Tibial artery (tissue), 4 donors: Measurements from ENCODE around the gene ASCC1.
A peak's percentile ranks its signal among the peaks of the same experiment; 100 is the strongest.

ENCODE experiments used
- DNase-seq, 2 donors: peaks; one replicate each; pipeline ENCODE4 v3.0.0-alpha.2; 2019
- H3K27ac ChIP-seq, 2 donors: fragments of 200-600 bp; sonication (generic) in 1 of 2; 1 replicate in 1 of 2; 2 replicates in 1 of 2; pipeline ENCODE4 v1.5.1; 2018 to 2019; ENCODE audit warnings: mild to moderate bottlenecking in 1 of 2
- H3K27me3 ChIP-seq, 2 donors: fragments of 200-600 bp; sonication (generic) in 1 of 2; one replicate each; pipeline versions ENCODE4 v1.5.1 to v1.6.0; 2016 to 2019
- H3K36me3 ChIP-seq, 3 donors: fragments of 200-600 bp; sonication (generic) in 2 of 3; one replicate each; pipeline ENCODE4 v1.5.1; 2016 to 2019; ENCODE audit warnings: mild to moderate bottlenecking in 2 of 3
- H3K4me1 ChIP-seq, 4 donors: fragments of 200-600 bp; sonication (generic) in 2 of 4; 1 replicate in 3 of 4; 2 replicates in 1 of 4; pipeline ENCODE4 v1.5.1; 2016 to 2019
- H3K4me3 ChIP-seq, 2 donors: fragments of 200-600 bp; sonication (generic) in 1 of 2; 1 replicate in 1 of 2; 2 replicates in 1 of 2; pipeline ENCODE4 v1.5.1; 2018 to 2019; ENCODE audit warnings: mild to moderate bottlenecking in 2 of 2
- H3K9me3 ChIP-seq, 3 donors: fragments of 200-600 bp; sonication (generic) in 1 of 3; one replicate each; pipeline ENCODE4 v1.5.1; 2016 to 2019
- CTCF ChIP-seq, 2 experiments: fragments of 200-600 bp in 1 of 2; fragments of 450-650 bp in 1 of 2; IDR thresholded peaks; one replicate each; pipeline ENCODE4 v1.5.1; 2017 to 2019; ENCODE audit warnings: antibody characterized with exemption in 2 of 2, mild to moderate bottlenecking in 1 of 2, moderate library complexity in 1 of 2
- intact Hi-C: fragments of 100-400 bp; cut with DNase I; formaldehyde crosslinking; loops from one replicate; pipeline ENCODE4 v1.15.0; 2023; ENCODE audit warnings: low total_unique reads

The ASCC1 gene

GRCh38 chr10:72085166-72085565 is 130.9 kb downstream of the ASCC1 start:
- peaks cover 0 to 24% (median 17%) of the 10 kb centered on the region in 4 donors for H3K4me1 ChIP-seq
- no peak overlapping the region for H3K4me3 ChIP-seq

GRCh38 chr10:72083790-72084459 is 132.2 kb downstream of the ASCC1 start:
- peaks cover 0 to 21% (median 17%) of the 10 kb centered on the region in 4 donors for H3K4me1 ChIP-seq
- DNase-seq: peak in 1 of 2 donors; percentile 43
- no peak for TF ChIP-seq CTCF (IDR thresholded peaks at IDR 0.05)
- H3K4me3 ChIP-seq: no peak overlapping the region
- no peak overlapping the region for H3K27ac ChIP-seq
- H3K36me3 ChIP-seq: no peaks in the 10 kb centered on the region
- H3K27me3 ChIP-seq: peaks cover 3 to 23% of the 10 kb centered on the region in 2 donors
- no peaks in the 10 kb centered on the region for H3K9me3 ChIP-seq
- intact Hi-C loops: no loop called here

More at GRCh38 chr10:72085166-72085565, 130.9 kb downstream of the ASCC1 start:
- intact Hi-C loops: no loop called here
- H3K27ac ChIP-seq: no peak overlapping the region
- no peak for TF ChIP-seq CTCF (IDR thresholded peaks at IDR 0.05)
- no peaks in the 10 kb centered on the region for H3K36me3 ChIP-seq
- H3K27me3 ChIP-seq: peaks cover 3 to 35% of the 10 kb centered on the region in 2 donors
- H3K9me3 ChIP-seq: no peaks in the 10 kb centered on the region
- DNase-seq: peak in 1 of 2 donors; percentile 38

- TF ChIP-seq CTCF (IDR thresholded peaks at IDR 0.05): no peak
- intact Hi-C loops: no loop called here
- no peak overlapping the region for H3K4me3 ChIP-seq
- no peak for DNase-seq
- H3K27ac ChIP-seq: no peak overlapping the region
- peaks cover 0 to 14% (median 12%) of the 10 kb centered on the region in 4 donors for H3K4me1 ChIP-seq
- H3K27me3 ChIP-seq: peaks cover 3 to 16% of the 10 kb centered on the region in 2 donors
- no peaks in the 10 kb centered on the region for H3K9me3 ChIP-seq
- H3K36me3 ChIP-seq: no peaks in the 10 kb centered on the region
Measured at GRCh38 chr10:72082856-72083789, 133.0 kb downstream of the ASCC1 start.

DNA sequence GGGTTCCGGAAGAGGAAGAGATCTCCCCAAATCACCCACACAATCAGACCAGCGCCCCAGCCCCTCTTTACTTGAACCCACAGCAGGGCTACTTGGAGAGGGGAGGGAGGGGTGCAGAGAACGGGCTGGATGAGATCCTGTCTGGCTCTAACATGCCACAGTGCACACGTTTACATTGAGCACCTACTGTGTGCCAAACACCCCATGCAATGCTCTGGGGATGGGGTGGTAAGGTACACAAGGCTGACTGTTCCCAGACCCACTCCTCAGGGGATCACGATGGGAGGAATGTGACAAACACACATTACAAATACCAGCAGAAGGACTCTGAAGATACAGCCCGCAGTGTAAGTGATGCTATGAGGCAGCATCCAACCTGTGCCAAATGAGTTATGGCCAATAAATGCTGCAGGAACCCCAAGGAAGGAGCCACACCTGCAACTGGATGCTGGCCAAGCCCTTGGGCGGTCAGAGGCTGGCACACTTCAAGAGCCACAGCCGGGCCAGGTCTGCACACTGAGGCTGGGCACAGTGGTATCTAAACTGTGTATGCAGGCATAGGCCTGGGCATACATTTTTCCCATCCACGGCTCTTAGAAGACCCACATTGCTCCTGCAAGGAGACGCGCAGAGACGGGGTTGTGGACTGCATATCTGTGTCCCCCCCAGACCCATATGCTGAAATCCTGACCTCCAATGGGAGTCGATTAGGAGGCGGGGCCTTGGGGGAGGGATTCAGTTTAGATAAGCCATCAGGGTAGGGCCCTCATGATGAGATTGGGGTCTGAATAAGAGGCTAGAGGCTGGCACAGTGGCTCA is 134.1 kb downstream of the ASCC1 start:
- Histone ChIP-seq H3K9me3 (no peaks in the 10 kb centered on the region), H3K4me3 (no peak overlapping the region), H3K4me1 (peaks cover 0 to 3% (median under 1%) of the 10 kb centered on the region in 4 donors), H3K27me3 (peaks cover 0 to 5% of the 10 kb centered on the region in 2 donors), H3K27ac (no peak overlapping the region), H3K36me3 (no peaks in the 10 kb centered on the region)
- intact Hi-C loops: no loop called here
- DNase-seq: no peak
- no peak for TF ChIP-seq CTCF (IDR thresholded peaks at IDR 0.05)

GRCh38 chr10:72081210-72081609 is 134.9 kb downstream of the ASCC1 start:
- Histone ChIP-seq H3K9me3 (no peaks in the 10 kb centered on the region), H3K27ac (no peak overlapping the region)

More at GRCh38 chr10:72081210-72081609, 134.9 kb downstream of the ASCC1 start:
- no peaks in the 10 kb centered on the region for H3K27me3 ChIP-seq
- no peaks in the 10 kb centered on the region for H3K4me1 ChIP-seq
- H3K4me3 ChIP-seq: no peak overlapping the region
- no peak for TF ChIP-seq CTCF (IDR thresholded peaks at IDR 0.05)
- H3K36me3 ChIP-seq: no peaks in the 10 kb centered on the region
- DNase-seq: no peak
- intact Hi-C loops: no loop called here
